Measurements from ENCODE around the gene TSPAN16.

- TF ChIP-seq, protein P1, sequence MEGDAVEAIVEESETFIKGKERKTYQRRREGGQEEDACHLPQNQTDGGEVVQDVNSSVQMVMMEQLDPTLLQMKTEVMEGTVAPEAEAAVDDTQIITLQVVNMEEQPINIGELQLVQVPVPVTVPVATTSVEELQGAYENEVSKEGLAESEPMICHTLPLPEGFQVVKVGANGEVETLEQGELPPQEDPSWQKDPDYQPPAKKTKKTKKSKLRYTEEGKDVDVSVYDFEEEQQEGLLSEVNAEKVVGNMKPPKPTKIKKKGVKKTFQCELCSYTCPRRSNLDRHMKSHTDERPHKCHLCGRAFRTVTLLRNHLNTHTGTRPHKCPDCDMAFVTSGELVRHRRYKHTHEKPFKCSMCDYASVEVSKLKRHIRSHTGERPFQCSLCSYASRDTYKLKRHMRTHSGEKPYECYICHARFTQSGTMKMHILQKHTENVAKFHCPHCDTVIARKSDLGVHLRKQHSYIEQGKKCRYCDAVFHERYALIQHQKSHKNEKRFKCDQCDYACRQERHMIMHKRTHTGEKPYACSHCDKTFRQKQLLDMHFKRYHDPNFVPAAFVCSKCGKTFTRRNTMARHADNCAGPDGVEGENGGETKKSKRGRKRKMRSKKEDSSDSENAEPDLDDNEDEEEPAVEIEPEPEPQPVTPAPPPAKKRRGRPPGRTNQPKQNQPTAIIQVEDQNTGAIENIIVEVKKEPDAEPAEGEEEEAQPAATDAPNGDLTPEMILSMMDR (IDR thresholded peaks at IDR 0.05; ENCODE audit: insufficient read depth, low read depth, low read length) = no peak
- TF ChIP-seq EZH2 (IDR thresholded peaks at IDR 0.05; ENCODE audit: insufficient read depth, low read length) = no peak
These were observed 68.4 kb downstream of the TSPAN16 start for GRCh38 chr19:11364296-11364904.
